Measurements from ENCODE around the gene TBCK. TPM values are rescaled to one million over a fixed set of nuclear protein-coding genes. Genes with fewer than 3 reads are reported as not detected.

The TBCK gene
- total RNA-seq, 1 experiment from 2014 or later: 19.7 TPM

DNA sequence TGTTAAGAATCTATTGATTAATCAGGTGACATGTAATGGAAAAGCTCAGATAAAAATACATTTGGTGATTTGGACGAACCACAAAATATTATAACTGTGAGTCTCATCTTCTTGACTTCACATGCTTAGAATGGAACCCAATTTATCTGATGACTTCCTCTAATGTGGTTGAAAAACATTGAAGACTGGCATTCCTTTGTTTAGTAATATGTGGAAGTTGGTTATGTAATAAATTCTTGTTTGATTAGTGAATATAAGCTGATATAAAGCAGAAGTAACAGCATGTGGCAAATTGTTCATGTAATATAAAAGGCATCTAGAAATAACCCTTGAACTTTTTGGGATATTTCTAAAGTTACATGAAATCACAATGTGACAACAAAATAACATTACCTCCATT, 42.9 kb upstream of the TBCK start:
- H3K9me3 Mint-ChIP-seq (ENCODE audit: low read depth, unreplicated experiment): no peaks in the 10 kb centered on the region

GRCh38 chr4:106355193-106355592, 39.2 kb upstream of the TBCK start:
- no TSS peak for BruUV-seq (replicated peaks)
- TF ChIP-seq, protein P1, sequence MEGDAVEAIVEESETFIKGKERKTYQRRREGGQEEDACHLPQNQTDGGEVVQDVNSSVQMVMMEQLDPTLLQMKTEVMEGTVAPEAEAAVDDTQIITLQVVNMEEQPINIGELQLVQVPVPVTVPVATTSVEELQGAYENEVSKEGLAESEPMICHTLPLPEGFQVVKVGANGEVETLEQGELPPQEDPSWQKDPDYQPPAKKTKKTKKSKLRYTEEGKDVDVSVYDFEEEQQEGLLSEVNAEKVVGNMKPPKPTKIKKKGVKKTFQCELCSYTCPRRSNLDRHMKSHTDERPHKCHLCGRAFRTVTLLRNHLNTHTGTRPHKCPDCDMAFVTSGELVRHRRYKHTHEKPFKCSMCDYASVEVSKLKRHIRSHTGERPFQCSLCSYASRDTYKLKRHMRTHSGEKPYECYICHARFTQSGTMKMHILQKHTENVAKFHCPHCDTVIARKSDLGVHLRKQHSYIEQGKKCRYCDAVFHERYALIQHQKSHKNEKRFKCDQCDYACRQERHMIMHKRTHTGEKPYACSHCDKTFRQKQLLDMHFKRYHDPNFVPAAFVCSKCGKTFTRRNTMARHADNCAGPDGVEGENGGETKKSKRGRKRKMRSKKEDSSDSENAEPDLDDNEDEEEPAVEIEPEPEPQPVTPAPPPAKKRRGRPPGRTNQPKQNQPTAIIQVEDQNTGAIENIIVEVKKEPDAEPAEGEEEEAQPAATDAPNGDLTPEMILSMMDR (IDR thresholded peaks at IDR 0.05; ENCODE audit: unreplicated experiment): no peak
- no peak for DNase-seq
- no peak overlapping the region for H3K27ac Mint-ChIP-seq (ENCODE audit: unreplicated experiment)
- CTCF ChIA-PET: no interaction called here
- no peaks in the 10 kb centered on the region for H3K4me1 Mint-ChIP-seq (ENCODE audit: low read depth, unreplicated experiment)
- H3K4me3 Mint-ChIP-seq (ENCODE audit: low read depth, unreplicated experiment): no peak overlapping the region
- no peaks in the 10 kb centered on the region for H3K9me3 Mint-ChIP-seq (ENCODE audit: low read depth, unreplicated experiment)
- H3K36me3 Mint-ChIP-seq (ENCODE audit: insufficient read depth, unreplicated experiment): no peaks in the 10 kb centered on the region
- intact Hi-C loops (cut with micrococcal nuclease; ENCODE audit: unreplicated experiment): no loop called here
- H3K27me3 Mint-ChIP-seq (ENCODE audit: unreplicated experiment): no peaks in the 10 kb centered on the region

More for the DNA sequence above, 42.9 kb upstream of the TBCK start:
- Mint-ChIP-seq H3K27ac (ENCODE audit: unreplicated experiment) (no peak overlapping the region), H3K4me1 (ENCODE audit: low read depth, unreplicated experiment) (no peaks in the 10 kb centered on the region), H3K27me3 (ENCODE audit: unreplicated experiment) (no peaks in the 10 kb centered on the region), H3K36me3 (ENCODE audit: insufficient read depth, unreplicated experiment) (no peaks in the 10 kb centered on the region), H3K4me3 (ENCODE audit: low read depth, unreplicated experiment) (no peak overlapping the region)
- CTCF ChIA-PET: no interaction called here
- intact Hi-C loops (cut with micrococcal nuclease; ENCODE audit: unreplicated experiment): no loop called here
- no TSS peak for BruUV-seq (replicated peaks)
- TF ChIP-seq, protein P1 (IDR thresholded peaks at IDR 0.05; ENCODE audit: unreplicated experiment): no peak
- no peak for DNase-seq

DNA sequence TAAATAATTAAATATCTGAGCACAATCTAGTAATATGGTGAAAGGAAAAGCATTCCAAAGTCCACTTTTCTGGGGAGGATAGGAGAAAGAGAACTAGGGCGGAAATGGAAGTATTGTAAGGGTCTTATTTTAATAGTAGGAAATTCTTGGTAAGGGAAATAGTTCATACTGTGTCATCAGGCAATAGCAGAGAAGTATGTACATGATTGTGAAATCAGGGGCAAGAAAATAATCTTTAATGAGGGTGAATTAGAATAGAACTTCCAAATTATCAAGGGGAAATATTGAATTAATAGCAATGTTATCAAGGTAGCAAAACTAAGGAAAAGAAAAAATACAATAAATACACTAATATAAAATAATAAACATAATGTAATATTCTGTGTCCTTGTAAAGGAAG, 37.8 kb upstream of the TBCK start:
- BruUV-seq (replicated peaks): no TSS peak
- CTCF ChIA-PET: no interaction called here
- H3K4me3 Mint-ChIP-seq (ENCODE audit: low read depth, unreplicated experiment): no peak overlapping the region

GRCh38 chr4:106351016-106351415, 35.0 kb upstream of the TBCK start:
- Mint-ChIP-seq H3K27ac (ENCODE audit: unreplicated experiment) (no peak overlapping the region), H3K4me1 (ENCODE audit: low read depth, unreplicated experiment) (no peaks in the 10 kb centered on the region), H3K36me3 (ENCODE audit: insufficient read depth, unreplicated experiment) (peaks cover 10% of the 10 kb centered on the region), H3K4me3 (ENCODE audit: low read depth, unreplicated experiment) (no peak overlapping the region), H3K27me3 (ENCODE audit: unreplicated experiment) (no peaks in the 10 kb centered on the region), H3K9me3 (ENCODE audit: low read depth, unreplicated experiment) (no peaks in the 10 kb centered on the region)
- DNase-seq: no peak
- CTCF ChIA-PET: no interaction called here
- BruUV-seq (replicated peaks): no TSS peak
- intact Hi-C loops (cut with micrococcal nuclease; ENCODE audit: unreplicated experiment): no loop called here
- TF ChIP-seq, protein P1 (IDR thresholded peaks at IDR 0.05; ENCODE audit: unreplicated experiment): no peak

More for the DNA sequence above, 37.8 kb upstream of the TBCK start:
- no peaks in the 10 kb centered on the region for H3K4me1 Mint-ChIP-seq (ENCODE audit: low read depth, unreplicated experiment)
- H3K27me3 Mint-ChIP-seq (ENCODE audit: unreplicated experiment): no peaks in the 10 kb centered on the region
- H3K36me3 Mint-ChIP-seq (ENCODE audit: insufficient read depth, unreplicated experiment): peaks cover 6% of the 10 kb centered on the region
- TF ChIP-seq, protein P1 (IDR thresholded peaks at IDR 0.05; ENCODE audit: unreplicated experiment): no peak
- no peak overlapping the region for H3K27ac Mint-ChIP-seq (ENCODE audit: unreplicated experiment)
- H3K9me3 Mint-ChIP-seq (ENCODE audit: low read depth, unreplicated experiment): no peaks in the 10 kb centered on the region
- intact Hi-C loops (cut with micrococcal nuclease; ENCODE audit: unreplicated experiment): no loop called here
- DNase-seq: no peak
